Activated effector memory CD4-positive, alpha-beta T cell treated with anti-CD3 and anti-CD28 coated beads, Interleukin-2, amount 50 U/mL, for 16 hours (primary cell): Measurements from ENCODE around the gene PBXIP1.

Experiments
- DNase-seq: peaks from one replicate; pipeline ENCODE4 v3.0.0-alpha.2; 2020

PBXIP1 gene

GRCh38 chr1:154956544-154956941 lies 644 bp upstream of the PBXIP1 start:
- DNase-seq: no peak

- peak; percentile 95 for DNase-seq
Observed at GRCh38 chr1:154955039-154955717, 721 bp downstream of the PBXIP1 start.

GRCh38 chr1:154954541-154954940 lies 1.4 kb downstream of the PBXIP1 start:
- no peak for DNase-seq

GRCh38 chr1:154953611-154954038 lies 2.3 kb downstream of the PBXIP1 start:
- DNase-seq: no peak

GRCh38 chr1:154952664-154953063 lies 3.2 kb downstream of the PBXIP1 start:
- DNase-seq: no peak

GRCh38 chr1:154951901-154952657 lies 3.8 kb downstream of the PBXIP1 start:
- peak; percentile 89 for DNase-seq

- no peak for DNase-seq
Observed at GRCh38 chr1:154948079-154948478, 7.8 kb downstream of the PBXIP1 start.

GRCh38 chr1:154945962-154946850 lies 9.7 kb downstream of the PBXIP1 start:
- DNase-seq: no peak

GRCh38 chr1:154945160-154945961 lies 10.5 kb downstream of the PBXIP1 start:
- DNase-seq: no peak

GRCh38 chr1:154944401-154945159 lies 11.3 kb downstream of the PBXIP1 start:
- DNase-seq: no peak

GRCh38 chr1:154943649-154944400 lies 12.1 kb downstream of the PBXIP1 start:
- peak; percentile 78 for DNase-seq

GRCh38 chr1:154941333-154942013 lies 14.4 kb downstream of the PBXIP1 start:
- no peak for DNase-seq

- DNase-seq: no peak
Observed at GRCh38 chr1:154940651-154941194, 15.2 kb downstream of the PBXIP1 start.

- no peak for DNase-seq
Observed at GRCh38 chr1:154940213-154940560, 15.7 kb downstream of the PBXIP1 start.

- DNase-seq: no peak
Observed at GRCh38 chr1:154938604-154939399, 17.1 kb downstream of the PBXIP1 start.

GRCh38 chr1:154937988-154938386 lies 17.9 kb downstream of the PBXIP1 start:
- DNase-seq: peak; percentile 60

- peak; percentile 95 for DNase-seq
Observed at GRCh38 chr1:154937085-154937987, 18.6 kb downstream of the PBXIP1 start.

- DNase-seq: peak; percentile 98
Observed at GRCh38 chr1:154936555-154937084, 19.3 kb downstream of the PBXIP1 start, which contains the start of gene PMVK. Gene PMVK (minus strand): TSS chr1:154936719. CDS start chr1:154936685, 34 bp downstream.
